Lung (tissue), 12 donors: ENCODE results near the gene UIMC1. TPM values are rescaled to one million over a fixed set of nuclear protein-coding genes. Genes with fewer than 3 reads are reported as not detected.
"Not testable (repeated sequence)": the region's sequence is repeated elsewhere in the genome, so short reads cannot be mapped to it uniquely, and the experiment has no call there.

Experiments
- ATAC-seq: fragments of 200-7000 bp; cut with Tn5 transposase; one replicate; pipeline ENCODE4 v1.9.1; 2020; ENCODE audit warnings: moderate number of reproducible peaks; ENCODE audit not compliant: insufficient read depth, low FRiP score
- DNase-seq, 3 donors: peaks; one replicate each; pipeline ENCODE4 v3.0.0-alpha.2; 2013 to 2017
- H3K27ac ChIP-seq, 2 donors: one replicate each; pipeline ENCODE4 v1.5.1; 2013; ENCODE audit warnings: mild to moderate bottlenecking in 2 of 2, moderate library complexity in 2 of 2, control low read depth in 1 of 2, inconsistent platforms in 1 of 2, low read depth in 1 of 2, low read length in 1 of 2
- H3K27me3 ChIP-seq, 3 donors: one replicate each; pipeline ENCODE4 v1.5.1; 2013; ENCODE audit warnings: low read length in 2 of 3; ENCODE audit not compliant: control insufficient read depth in 3 of 3, insufficient read depth in 3 of 3
- H3K36me3 ChIP-seq, 4 donors: one replicate each; pipeline ENCODE4 v1.5.1; 2013; ENCODE audit warnings: low read length in 4 of 4, mild to moderate bottlenecking in 1 of 4, moderate library complexity in 1 of 4; ENCODE audit not compliant: control insufficient read depth in 4 of 4, insufficient read depth in 4 of 4
- H3K4me1 ChIP-seq, 5 donors: one replicate each; pipeline ENCODE4 v1.5.1; 2013; ENCODE audit warnings: low read length in 5 of 5, mild to moderate bottlenecking in 2 of 5, moderate library complexity in 1 of 5; ENCODE audit not compliant: control insufficient read depth in 5 of 5, insufficient read depth in 5 of 5
- H3K4me3 ChIP-seq: one replicate; pipeline ENCODE4 v1.5.1; 2013; ENCODE audit warnings: mild to moderate bottlenecking, control low read depth, moderate library complexity
- H3K9ac ChIP-seq, 2 donors: one replicate each; pipeline ENCODE4 v1.5.1; 2013; ENCODE audit warnings: low read length in 2 of 2, control low read depth in 1 of 2; ENCODE audit not compliant: insufficient read depth in 1 of 2
- H3K9me3 ChIP-seq, 4 donors: one replicate each; pipeline ENCODE4 v1.5.1; 2013; ENCODE audit warnings: low read length in 3 of 4, mild to moderate bottlenecking in 1 of 4, moderate library complexity in 1 of 4; ENCODE audit not compliant: control insufficient read depth in 4 of 4, insufficient read depth in 3 of 4
- CTCF ChIP-seq: IDR thresholded peaks from 2 replicates; pipeline ENCODE4 v1.5.1; 2012; ENCODE audit warnings: mild to moderate bottlenecking; ENCODE audit errors: control extremely low read depth, extremely low read depth
- WGBS, 2 donors: extraction: QIAGEN DNeasy Blood & Tissue Kit; methylation state at CpG; one replicate each; pipeline ENCODE4 v1.1.7; 2013; 5-methylcytosine and 5-hydroxymethylcytosine counted together
- polyA plus RNA-seq, 2 donors: library from polyadenylated mRNA; stranded (reverse); fragments of 200-250 nt; gene quantifications; one replicate each; pipeline ENCODE4 v1.2.1, GENCODE V29; 2013
- total RNA-seq, 2 donors: library from RNA; depleted of rRNA in 1 of 2; stranded (reverse); fragments of >200 nt in 1 of 2; gene quantifications; one replicate each; pipeline ENCODE4 v1.2.1, GENCODE V29; 2014 to 2021
- donor health status: control.
- donor health status: control.
- donor health status: Bipolar disorder and iron deficiency.
- donor health status: healthy.
- donor health status: DM: yes; HTN: yes; CAD: no.

The UIMC1 gene
- total and polyA plus RNA-seq, 4 donors: 21.6 to 50.8 (median 27.9) TPM

GRCh38 chr5:176995896-176996767 is 10.4 kb downstream of the UIMC1 start:
- ATAC-seq: no peak
- WGBS, 2 donors: 14 to 27% methylated on average over 4 of the region's 4 CpGs

DNA sequence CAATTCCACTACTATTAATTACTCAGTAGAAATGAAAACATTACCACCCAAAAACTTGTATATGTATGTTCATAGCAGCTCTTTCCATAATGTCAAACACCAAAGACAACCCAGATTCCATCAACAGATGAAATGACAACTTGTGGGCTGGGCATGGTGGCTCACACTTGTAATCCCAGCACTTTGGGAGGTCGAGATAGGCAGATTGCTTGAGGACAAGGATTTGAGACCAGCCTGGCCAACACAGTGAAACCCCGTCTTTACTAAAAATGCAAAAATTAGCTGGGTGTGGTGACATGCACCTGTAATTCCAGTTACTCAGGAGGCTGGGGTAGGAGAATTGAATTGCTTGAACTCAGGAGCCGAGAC is 11.5 kb downstream of the UIMC1 start:
- Histone ChIP-seq H3K36me3 (no peaks in the 10 kb centered on the region), H3K9me3 (peaks cover 0 to 3% (median 0%) of the 10 kb centered on the region in 4 donors), H3K27me3 (no peaks in the 10 kb centered on the region), H3K4me3 (no peak overlapping the region), H3K27ac (peak overlapping the region in 1 of 2 donors; percentile 28), H3K9ac (no peak overlapping the region), H3K4me1 (peaks cover 0 to 12% (median 0%) of the 10 kb centered on the region in 5 donors)
- ATAC-seq (no peak), DNase-seq (no peak)
- WGBS, 2 donors: 77 to 93% methylated on average over 3 of the region's 3 CpGs
- TF ChIP-seq CTCF: no peak

More at GRCh38 chr5:176995896-176996767, 10.4 kb downstream of the UIMC1 start:
- Histone ChIP-seq H3K27me3 (no peaks in the 10 kb centered on the region), H3K36me3 (no peaks in the 10 kb centered on the region), H3K4me1 (peaks cover 0 to 12% (median 0%) of the 10 kb centered on the region in 5 donors), H3K9me3 (peaks cover 0 to 3% (median 0%) of the 10 kb centered on the region in 4 donors), H3K9ac (no peak overlapping the region), H3K4me3 (no peak overlapping the region), H3K27ac (no peak overlapping the region)
- TF ChIP-seq CTCF: no peak
- DNase-seq: no peak

- no peak for TF ChIP-seq CTCF
- H3K4me1 ChIP-seq: peaks cover 0 to 12% (median 0%) of the 10 kb centered on the region in 5 donors
- no peaks in the 10 kb centered on the region for H3K36me3 ChIP-seq
- H3K9ac ChIP-seq: no peak overlapping the region
- peaks cover 0 to 3% (median 0%) of the 10 kb centered on the region in 4 donors for H3K9me3 ChIP-seq
- WGBS, 2 donors: 36 to 75% methylated on average over 7 of the region's 7 CpGs
- ATAC-seq (no peak), DNase-seq (no peak)
- H3K27ac ChIP-seq: peak overlapping the region in 1 of 2 donors; percentile 0
- no peaks in the 10 kb centered on the region for H3K27me3 ChIP-seq
- H3K4me3 ChIP-seq: no peak overlapping the region
Measured at GRCh38 chr5:176994460-176995121, 12.0 kb downstream of the UIMC1 start.

DNA sequence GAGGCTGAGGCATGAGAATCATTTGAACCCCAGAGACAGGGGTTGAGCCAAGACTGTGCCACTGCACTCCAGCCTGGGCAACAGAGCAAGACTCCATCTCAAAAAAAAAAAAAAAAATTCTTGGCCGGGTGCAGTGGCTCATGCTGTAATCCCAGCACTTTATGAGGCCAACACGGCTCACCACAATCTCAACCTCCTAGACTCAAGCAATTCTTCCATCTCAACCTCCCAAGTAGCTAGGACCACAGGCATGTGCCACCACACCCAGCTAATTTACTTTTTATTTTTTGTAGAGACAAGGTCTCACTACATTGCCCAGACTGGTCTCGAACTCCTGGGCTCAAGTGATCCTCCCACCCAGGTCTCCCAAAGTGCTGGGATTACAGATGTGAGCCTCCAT is 13.5 kb downstream of the UIMC1 start:
- not testable (repeated sequence) for H3K4me3 ChIP-seq, H3K9ac ChIP-seq, H3K36me3 ChIP-seq, H3K27me3 ChIP-seq, H3K27ac ChIP-seq, ATAC-seq, DNase-seq, H3K9me3 ChIP-seq
- 80 to 87% methylated on average over 3 of the region's 3 CpGs for WGBS, 2 donors
- peaks cover 0 to 12% (median 0%) of the 10 kb centered on the region in 5 donors for H3K4me1 ChIP-seq
